Measurements from ENCODE around the gene SMIM28.

Gene SMIM28

DNA sequence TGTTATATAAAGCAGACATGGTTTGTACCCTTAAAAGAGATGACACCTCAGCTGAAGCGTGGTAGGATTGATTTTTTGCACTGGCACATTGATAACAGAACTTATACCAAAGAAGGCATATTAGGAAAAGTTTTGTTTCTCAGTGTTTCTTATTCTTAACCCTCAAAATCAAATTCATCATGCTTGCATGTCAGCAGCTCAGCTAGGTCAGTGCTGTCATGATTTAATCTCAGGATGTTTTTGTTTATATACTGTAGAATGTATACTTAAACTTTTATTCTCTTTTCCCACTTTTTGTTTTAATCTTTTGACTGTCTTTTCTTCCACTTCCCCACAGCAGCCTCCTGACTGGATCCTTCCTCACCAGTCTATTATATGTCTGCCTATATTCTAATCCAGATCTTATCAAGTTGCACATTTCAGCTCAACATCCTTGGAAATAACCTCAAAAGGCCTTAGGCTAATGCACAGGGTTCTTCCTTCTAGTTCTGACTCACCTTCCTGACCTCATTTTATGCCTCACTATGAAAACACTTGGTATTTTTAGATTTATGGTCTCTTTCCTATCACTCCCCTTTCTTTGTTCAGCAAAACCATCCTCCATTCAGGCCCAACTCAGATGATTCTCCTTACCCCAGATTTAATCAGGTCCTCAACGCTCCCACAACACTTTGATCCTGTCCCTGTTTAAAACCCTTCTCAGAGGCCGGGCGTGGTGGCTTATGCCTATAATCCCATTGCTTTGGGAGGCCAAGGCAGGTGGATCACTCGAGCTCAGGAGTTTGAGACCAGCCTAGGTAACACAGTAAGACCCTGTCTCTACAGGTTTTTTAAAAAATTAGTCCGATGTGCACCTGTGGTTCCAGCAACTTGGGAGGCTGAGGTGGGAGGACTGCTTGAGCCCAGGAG is 33.5 kb downstream of the SMIM28 start:
- no peak for TF ChIP-seq CTCF (IDR thresholded peaks at IDR 0.05; ENCODE audit: borderline replicate concordance, control extremely low read depth, extremely low read depth, insufficient read depth, missing control alignments)
- in situ Hi-C loops (cut with MboI; ENCODE audit: low sequenced_read_pairs, unreplicated experiment) = no loop called here
- DNase-seq (ENCODE audit: low spot score) = peak; percentile 50

GRCh38 chr6:138415125-138415524 is 37.4 kb downstream of the SMIM28 start:
- no peak for DNase-seq (ENCODE audit: low spot score)
- in situ Hi-C loops (cut with MboI; ENCODE audit: low sequenced_read_pairs, unreplicated experiment) = no loop called here
- no peak for TF ChIP-seq CTCF (IDR thresholded peaks at IDR 0.05; ENCODE audit: borderline replicate concordance, control extremely low read depth, extremely low read depth, insufficient read depth, missing control alignments)

GRCh38 chr6:138416206-138416605 is 38.5 kb downstream of the SMIM28 start:
- TF ChIP-seq CTCF (IDR thresholded peaks at IDR 0.05; ENCODE audit: borderline replicate concordance, control extremely low read depth, extremely low read depth, insufficient read depth, missing control alignments) = no peak
- in situ Hi-C loops (cut with MboI; ENCODE audit: low sequenced_read_pairs, unreplicated experiment) = no loop called here
- DNase-seq (ENCODE audit: low spot score) = no peak

DNA sequence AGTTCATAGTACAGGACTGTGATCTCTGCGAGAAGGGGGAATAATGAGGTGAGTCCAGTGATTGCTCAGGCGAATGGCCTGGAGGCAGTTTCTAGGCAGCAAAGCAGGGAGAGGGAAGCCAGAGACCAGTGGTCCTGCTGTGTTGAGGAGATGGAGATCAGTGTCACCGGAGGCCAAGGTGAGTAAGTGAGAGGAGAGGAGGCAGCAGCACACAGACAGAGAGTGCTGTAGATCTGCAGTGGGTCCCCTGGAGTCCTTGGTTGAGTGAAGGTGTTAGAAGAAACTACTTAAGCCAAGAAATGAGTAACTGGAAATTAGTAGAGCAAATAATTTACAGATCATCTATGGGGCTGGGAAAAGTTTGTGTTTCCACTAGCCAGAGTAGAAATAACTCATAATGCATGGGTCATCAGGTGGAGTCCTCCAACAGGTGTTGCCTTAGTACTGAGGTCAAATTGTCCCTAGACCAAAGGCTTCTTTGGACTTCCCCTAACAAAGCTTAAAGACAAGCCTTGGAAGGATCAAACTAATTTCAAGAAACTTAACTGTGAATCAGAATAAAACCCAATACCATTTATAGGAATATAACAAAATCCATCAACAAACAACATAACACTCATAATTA is 39.9 kb downstream of the SMIM28 start:
- in situ Hi-C loops (cut with MboI; ENCODE audit: low sequenced_read_pairs, unreplicated experiment) = no loop called here
- DNase-seq (ENCODE audit: low spot score) = no peak
- no peak for TF ChIP-seq CTCF (IDR thresholded peaks at IDR 0.05; ENCODE audit: borderline replicate concordance, control extremely low read depth, extremely low read depth, insufficient read depth, missing control alignments)

GRCh38 chr6:138418118-138418742 is 40.5 kb downstream of the SMIM28 start:
- in situ Hi-C loops (cut with MboI; ENCODE audit: low sequenced_read_pairs, unreplicated experiment) = no loop called here
- no peak for TF ChIP-seq CTCF (IDR thresholded peaks at IDR 0.05; ENCODE audit: borderline replicate concordance, control extremely low read depth, extremely low read depth, insufficient read depth, missing control alignments)
- no peak for DNase-seq (ENCODE audit: low spot score)

DNA sequence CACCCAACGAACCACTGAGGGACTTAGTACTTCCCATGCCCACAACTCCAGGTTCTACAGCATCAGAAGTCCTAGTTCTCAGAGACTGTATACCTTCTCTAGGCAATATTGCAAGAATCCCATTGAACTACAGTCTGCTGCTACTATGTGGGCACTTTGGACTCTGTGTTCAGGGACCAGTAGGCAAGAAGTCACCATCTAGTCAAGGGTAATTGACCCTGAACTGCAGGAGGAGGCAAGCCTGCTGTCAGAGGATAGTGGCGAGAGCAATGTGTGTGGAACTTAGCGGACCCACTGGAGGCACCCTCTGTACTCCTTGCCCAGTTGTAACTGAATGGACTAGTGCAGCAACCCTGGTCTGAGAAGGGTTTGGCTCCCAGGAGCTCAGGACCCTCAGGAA is 42.1 kb downstream of the SMIM28 start:
- in situ Hi-C loops (cut with MboI; ENCODE audit: low sequenced_read_pairs, unreplicated experiment) = no loop called here
- TF ChIP-seq CTCF (IDR thresholded peaks at IDR 0.05; ENCODE audit: borderline replicate concordance, control extremely low read depth, extremely low read depth, insufficient read depth, missing control alignments) = no peak
- DNase-seq (ENCODE audit: low spot score) = no peak
